ENCODE data around the gene ATP9B. TPM values are rescaled to one million over a fixed set of nuclear protein-coding genes. Genes with fewer than 3 reads are reported as not detected.

Gene ATP9B
- total and polyA plus RNA-seq, 12 donors, result 6.7 to 19.7 (median 14.5) TPM

DNA sequence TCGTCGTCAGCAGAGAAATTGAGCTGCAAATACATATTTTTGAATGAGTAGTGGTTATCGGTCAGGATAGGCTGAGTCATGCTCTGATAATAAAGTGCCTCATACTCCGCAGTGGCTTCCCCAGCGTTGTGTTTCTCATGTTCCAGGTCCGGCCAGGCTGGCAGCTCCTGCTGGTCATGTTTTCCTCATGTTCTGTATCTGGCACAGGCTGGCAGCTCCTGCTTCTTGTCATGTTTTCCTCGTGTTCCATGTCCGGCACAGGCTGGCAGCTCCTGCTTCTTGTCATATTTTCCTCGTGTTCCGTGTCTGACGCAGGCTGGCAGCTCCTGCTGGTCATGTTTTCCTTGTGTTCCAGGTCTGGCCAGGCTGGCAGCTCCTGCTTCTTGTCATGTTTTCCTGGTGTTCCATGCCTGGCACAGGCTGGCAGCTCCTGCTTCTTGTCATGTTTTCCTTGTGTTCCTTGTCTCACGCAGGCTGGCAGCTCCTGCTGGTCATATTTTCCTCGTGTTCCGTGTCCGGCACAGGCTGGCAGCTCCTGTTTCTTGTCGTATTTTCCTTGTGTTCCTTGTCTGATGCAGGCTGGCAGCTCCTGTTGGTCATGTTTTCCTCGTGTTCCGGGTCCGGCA lies 148.9 kb downstream of the ATP9B start:
- DNase-seq, result no peak
- 84 to 88% methylated on average over 19 of the region's 19 CpGs for WGBS, 2 donors
- H3K36me3 ChIP-seq, result peaks cover 0 to 23% (median 0%) of the 10 kb centered on the region in 9 donors
- H3K27me3 ChIP-seq, result no peaks in the 10 kb centered on the region
- peaks cover 0 to 4% (median 0%) of the 10 kb centered on the region in 9 donors for H3K4me1 ChIP-seq
- H3K4me3 ChIP-seq, result no peak overlapping the region
- peak overlapping the region in 1 of 10 donors; percentile 33 for H3K27ac ChIP-seq
- peak in 4 of 8 donors; percentile 59 to 77 (median 66) for ATAC-seq
- no peak for TF ChIP-seq CTCF (IDR thresholded peaks at IDR 0.05)
- intact Hi-C loops (cut with DNase I), result no loop called here
- no peaks in the 10 kb centered on the region for H3K9me3 ChIP-seq

GRCh38 chr18:79218605-79219190 lies 149.5 kb downstream of the ATP9B start:
- Histone ChIP-seq H3K4me3 (no peak overlapping the region), H3K27ac (peak overlapping the region in 1 of 10 donors; percentile 33), H3K9me3 (no peaks in the 10 kb centered on the region), H3K27me3 (no peaks in the 10 kb centered on the region), H3K4me1 (peaks cover 0 to 4% (median 0%) of the 10 kb centered on the region in 9 donors), H3K36me3 (peaks cover 0 to 23% (median 0%) of the 10 kb centered on the region in 9 donors)
- ATAC-seq (peak in 6 of 8 donors; percentile 14 to 55 (median 34)), DNase-seq (no peak)
- no peak for TF ChIP-seq CTCF (IDR thresholded peaks at IDR 0.05)
- 84 to 87% methylated on average over 10 of the region's 10 CpGs for WGBS, 2 donors
- intact Hi-C loops (cut with DNase I), result no loop called here

- Histone ChIP-seq H3K27ac (no peak overlapping the region), H3K27me3 (no peaks in the 10 kb centered on the region), H3K4me3 (no peak overlapping the region), H3K36me3 (peaks cover 0 to 23% (median 0%) of the 10 kb centered on the region in 9 donors), H3K4me1 (peaks cover 0 to 4% (median 0%) of the 10 kb centered on the region in 9 donors), H3K9me3 (no peaks in the 10 kb centered on the region)
- intact Hi-C loops (cut with DNase I), result no loop called here
- ATAC-seq (no peak), DNase-seq (no peak)
- 94 to 97% methylated on average over 5 of the region's 5 CpGs for WGBS, 2 donors
- TF ChIP-seq CTCF (IDR thresholded peaks at IDR 0.05), result no peak
These were observed 151.9 kb downstream of the ATP9B start for GRCh38 chr18:79221136-79221535.

DNA sequence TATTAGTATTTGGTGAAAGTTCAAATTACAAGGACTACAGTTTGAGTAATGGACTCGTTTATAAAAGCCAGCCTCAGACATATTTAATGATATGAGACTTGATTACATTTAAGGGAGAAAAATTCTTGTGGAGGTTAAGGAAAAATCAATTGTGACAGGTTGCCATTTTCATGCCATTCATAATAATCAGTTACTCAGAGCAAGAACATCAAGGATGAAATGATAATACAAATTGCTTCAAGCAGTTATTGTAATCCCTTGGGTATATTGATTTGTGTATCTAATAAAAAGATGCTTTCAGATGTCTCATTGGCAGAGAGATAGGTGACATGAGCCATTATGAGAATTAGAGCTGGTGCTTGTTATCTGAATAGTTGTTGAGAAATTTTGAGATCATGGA lies 153.6 kb downstream of the ATP9B start:
- H3K36me3 ChIP-seq, result peaks cover 0 to 17% (median 0%) of the 10 kb centered on the region in 9 donors
- intact Hi-C loops (cut with DNase I), result no loop called here
- TF ChIP-seq CTCF (IDR thresholded peaks at IDR 0.05), result no peak
- DNase-seq, result no peak
- no peaks in the 10 kb centered on the region for H3K9me3 ChIP-seq
- H3K4me1 ChIP-seq, result peaks cover 0 to 6% (median 0%) of the 10 kb centered on the region in 9 donors
- no peak overlapping the region for H3K27ac ChIP-seq
- H3K27me3 ChIP-seq, result no peaks in the 10 kb centered on the region
- H3K4me3 ChIP-seq, result no peak overlapping the region
- no peak for ATAC-seq
- 87% methylated on average over 1 of the region's 1 CpG for WGBS, 2 donors
